ENCODE measurements around the gene MACROH2A1. TPM values are rescaled to one million over a fixed set of nuclear protein-coding genes. Genes with fewer than 3 reads are reported as not detected.

The MACROH2A1 gene
- total RNA-seq, 2 donors from 2014 or later: 189 to 191 TPM

DNA sequence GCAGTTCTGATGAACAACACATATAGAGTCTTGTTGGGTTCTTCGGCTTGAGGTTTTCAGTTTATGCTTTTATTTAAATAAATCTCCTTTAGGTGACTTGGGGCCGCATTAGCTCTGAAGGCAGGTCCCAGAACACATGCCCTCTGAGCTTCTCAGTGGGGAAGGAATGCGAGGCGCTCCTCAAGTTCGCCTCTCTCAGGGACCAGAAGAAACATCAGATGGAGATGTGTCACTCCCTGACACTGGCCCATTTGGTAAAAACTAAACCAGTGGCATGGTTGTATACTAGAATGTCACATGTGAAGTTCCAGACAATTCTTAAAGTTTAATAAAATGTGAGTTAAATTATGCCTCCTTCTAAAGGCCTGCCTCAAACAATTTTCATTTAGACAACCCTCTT lies 1.9 kb downstream of the MACROH2A1 start:
- Histone ChIP-seq H3K27ac (no peak overlapping the region), H3K27me3 (replicated peaks; ENCODE audit: insufficient read depth) (no peaks in the 10 kb centered on the region), H3K4me3 (no peak overlapping the region), H3K4me1 (replicated peaks) (peaks cover 9% of the 10 kb centered on the region), H3K36me3 (no peaks in the 10 kb centered on the region), H3K9me3 (no peaks in the 10 kb centered on the region)
- WGBS: 89% methylated on average over 5 of the region's 5 CpGs
- intact Hi-C loops (cut with DNase I): no loop called here
- TF ChIP-seq CTCF (IDR thresholded peaks at IDR 0.05) (no peak), POLR2A (IDR thresholded peaks at IDR 0.05) (no peak), POLR2AphosphoS5 (IDR thresholded peaks at IDR 0.05) (no peak)
- no peak for DNase-seq (ENCODE audit: low spot score)

- H3K4me1 ChIP-seq (replicated peaks): peaks cover 9% of the 10 kb centered on the region
- DNase-seq (ENCODE audit: low spot score): no peak
- H3K27ac ChIP-seq: no peak overlapping the region
- TF ChIP-seq POLR2AphosphoS5 (IDR thresholded peaks at IDR 0.05) (no peak), POLR2A (IDR thresholded peaks at IDR 0.05) (no peak), CTCF (IDR thresholded peaks at IDR 0.05) (no peak)
- H3K9me3 ChIP-seq: no peaks in the 10 kb centered on the region
- no peak overlapping the region for H3K4me3 ChIP-seq
- no peaks in the 10 kb centered on the region for H3K36me3 ChIP-seq
- WGBS: 56% methylated on average over 4 of the region's 4 CpGs
- no peaks in the 10 kb centered on the region for H3K27me3 ChIP-seq (replicated peaks; ENCODE audit: insufficient read depth)
- intact Hi-C loops (cut with DNase I): no loop called here
Measured at GRCh38 chr5:135396459-135397055, 2.5 kb downstream of the MACROH2A1 start.

DNA sequence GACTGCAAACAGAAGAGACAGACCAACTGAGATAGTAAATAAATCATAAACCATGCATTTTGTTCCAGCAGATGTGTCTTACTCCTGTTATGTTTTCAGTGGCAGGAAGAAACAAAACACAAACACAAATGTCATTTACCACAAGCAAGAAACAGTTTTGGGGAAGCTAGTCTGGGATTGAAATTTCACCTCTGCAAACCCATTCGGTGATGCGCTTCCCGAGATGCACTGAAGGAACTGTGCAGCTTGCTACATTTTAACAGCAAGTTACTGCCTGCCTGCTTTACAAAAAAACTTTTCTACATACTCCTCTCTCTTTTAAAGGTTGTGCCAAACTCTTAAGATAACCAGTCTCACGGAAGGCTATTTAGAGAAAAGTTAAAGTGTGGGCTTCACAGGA lies 3.2 kb downstream of the MACROH2A1 start:
- Histone ChIP-seq H3K36me3 (no peaks in the 10 kb centered on the region), H3K27me3 (replicated peaks; ENCODE audit: insufficient read depth) (no peaks in the 10 kb centered on the region), H3K4me3 (no peak overlapping the region), H3K4me1 (replicated peaks) (peaks cover 9% of the 10 kb centered on the region), H3K9me3 (no peaks in the 10 kb centered on the region), H3K27ac (no peak overlapping the region)
- intact Hi-C loops (cut with DNase I): no loop called here
- DNase-seq (ENCODE audit: low spot score): no peak
- TF ChIP-seq POLR2AphosphoS5 (IDR thresholded peaks at IDR 0.05): no peak
- WGBS: 29% methylated on average over 4 of the region's 4 CpGs

DNA sequence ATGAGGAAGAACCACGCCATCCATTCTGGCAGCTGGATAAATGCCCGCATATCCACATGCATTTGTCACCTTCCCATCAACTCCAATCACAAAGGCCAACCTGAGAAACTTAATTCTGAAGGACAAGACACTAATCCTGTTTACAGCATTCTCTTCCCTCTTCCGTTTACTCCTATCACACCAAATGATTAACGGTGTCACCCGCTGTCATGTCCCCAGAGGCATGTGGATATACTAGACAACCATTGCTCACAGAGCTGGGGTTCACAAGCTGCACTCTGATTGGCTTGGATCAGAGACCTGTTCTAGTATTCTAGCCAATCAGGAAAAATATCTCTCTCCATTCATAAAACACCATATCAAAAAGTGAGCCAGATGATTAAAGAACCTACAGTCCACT lies 3.6 kb downstream of the MACROH2A1 start:
- intact Hi-C loops (cut with DNase I): no loop called here
- H3K27me3 ChIP-seq (replicated peaks; ENCODE audit: insufficient read depth): no peaks in the 10 kb centered on the region
- no peaks in the 10 kb centered on the region for H3K9me3 ChIP-seq
- no peak overlapping the region for H3K4me3 ChIP-seq
- WGBS: 66% methylated on average over 5 of the region's 5 CpGs
- no peak for DNase-seq (ENCODE audit: low spot score)
- no peak for TF ChIP-seq POLR2AphosphoS5 (IDR thresholded peaks at IDR 0.05)
- TF ChIP-seq CTCF (IDR thresholded peaks at IDR 0.05): no peak
- TF ChIP-seq POLR2A (IDR thresholded peaks at IDR 0.05): no peak
- no peaks in the 10 kb centered on the region for H3K36me3 ChIP-seq
- peaks cover 9% of the 10 kb centered on the region for H3K4me1 ChIP-seq (replicated peaks)
- no peak overlapping the region for H3K27ac ChIP-seq

DNA sequence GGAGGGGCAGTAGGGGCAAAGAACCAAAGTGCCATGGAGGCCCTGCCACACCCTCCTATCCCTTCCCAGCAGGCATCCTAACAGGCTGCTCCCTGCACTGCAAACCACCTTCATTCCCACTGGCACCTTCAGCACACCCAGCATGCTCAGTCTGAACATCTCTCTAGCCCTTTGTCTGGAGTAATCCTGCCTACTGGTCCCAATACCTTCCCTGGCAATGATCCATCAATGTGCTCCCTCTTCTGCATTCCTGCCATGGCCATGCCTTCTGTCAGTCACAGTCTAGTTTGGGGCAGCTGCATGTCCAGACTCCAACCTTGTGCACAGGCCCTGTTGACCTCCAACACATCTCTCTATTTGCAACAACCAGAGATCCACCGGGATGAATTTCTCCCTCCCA lies 4.9 kb downstream of the MACROH2A1 start:
- no peaks in the 10 kb centered on the region for H3K27me3 ChIP-seq (replicated peaks; ENCODE audit: insufficient read depth)
- 69% methylated on average over 1 of the region's 1 CpG for WGBS
- H3K4me1 ChIP-seq (replicated peaks): peaks cover 9% of the 10 kb centered on the region
- DNase-seq (ENCODE audit: low spot score): no peak
- no peaks in the 10 kb centered on the region for H3K9me3 ChIP-seq
- H3K27ac ChIP-seq: no peak overlapping the region
- intact Hi-C loops (cut with DNase I): no loop called here
- no peaks in the 10 kb centered on the region for H3K36me3 ChIP-seq
- TF ChIP-seq POLR2AphosphoS5 (IDR thresholded peaks at IDR 0.05) (no peak), CTCF (IDR thresholded peaks at IDR 0.05) (no peak), POLR2A (IDR thresholded peaks at IDR 0.05) (no peak)
- no peak overlapping the region for H3K4me3 ChIP-seq
